Measurements from ENCODE around the gene KAZN.

The KAZN gene

GRCh38 chr1:15095496-15095875 lies 497.0 kb downstream of the KAZN start:
- DNase-seq (ENCODE audit: extremely low spot score), result no peak
- TF ChIP-seq FOXA1 (IDR thresholded peaks at IDR 0.05), result no peak
- no peak for TF ChIP-seq CTBP1 (IDR thresholded peaks at IDR 0.05; ENCODE audit: borderline replicate concordance)
- TF ChIP-seq LEF1 (IDR thresholded peaks at IDR 0.05; ENCODE audit: borderline replicate concordance), result no peak
- no peak for TF ChIP-seq PKNOX1 (IDR thresholded peaks at IDR 0.05)
- no peak for TF ChIP-seq ARNT (IDR thresholded peaks at IDR 0.05)
- TF ChIP-seq TARDBP (IDR thresholded peaks at IDR 0.05), result no peak
- no peak for TF ChIP-seq SUZ12 (IDR thresholded peaks at IDR 0.05)
- TF ChIP-seq ZNF384 (IDR thresholded peaks at IDR 0.05), result no peak
- no peak for TF ChIP-seq ELF4 (IDR thresholded peaks at IDR 0.05)
- no peak for TF ChIP-seq FOXM1 (IDR thresholded peaks at IDR 0.05; ENCODE audit: borderline replicate concordance)
- TF ChIP-seq BHLHE40 (IDR thresholded peaks at IDR 0.05; ENCODE audit: borderline replicate concordance), result no peak
- no peak for TF ChIP-seq FOXK2 (IDR thresholded peaks at IDR 0.05)
- TF ChIP-seq L3MBTL2 (conservative IDR thresholded peaks at IDR 0.05), result no peak
- TF ChIP-seq NFRKB (IDR thresholded peaks at IDR 0.05), result no peak
- TF ChIP-seq HDGF (IDR thresholded peaks at IDR 0.05; ENCODE audit: borderline replicate concordance), result no peak
- TF ChIP-seq SP1 (IDR thresholded peaks at IDR 0.05), result no peak
- ChIA-PET CTCF (interaction anchor here (0.6 kb wide), 1 partner anchor 278 kb away, joined by 4 read pairs; no protein-coding TSS in a partner anchor), POLR2A (no interaction called here)

GRCh38 chr1:15096293-15096692 lies 497.8 kb downstream of the KAZN start:
- DNase-seq (ENCODE audit: extremely low spot score), result no peak
- CTCF ChIA-PET, result no interaction called here
- TF ChIP-seq FOXA1 (IDR thresholded peaks at IDR 0.05) (no peak), LEF1 (IDR thresholded peaks at IDR 0.05; ENCODE audit: borderline replicate concordance) (no peak), TARDBP (IDR thresholded peaks at IDR 0.05) (no peak), PKNOX1 (IDR thresholded peaks at IDR 0.05) (no peak), ARNT (IDR thresholded peaks at IDR 0.05) (no peak), SUZ12 (IDR thresholded peaks at IDR 0.05) (no peak), HDGF (IDR thresholded peaks at IDR 0.05; ENCODE audit: borderline replicate concordance) (no peak), FOXM1 (IDR thresholded peaks at IDR 0.05; ENCODE audit: borderline replicate concordance) (no peak), FOXK2 (IDR thresholded peaks at IDR 0.05) (no peak), ELF4 (IDR thresholded peaks at IDR 0.05) (no peak), L3MBTL2 (conservative IDR thresholded peaks at IDR 0.05) (no peak), ZNF384 (IDR thresholded peaks at IDR 0.05) (no peak), NFRKB (IDR thresholded peaks at IDR 0.05) (no peak), SP1 (IDR thresholded peaks at IDR 0.05) (no peak), CTBP1 (IDR thresholded peaks at IDR 0.05; ENCODE audit: borderline replicate concordance) (no peak), BHLHE40 (IDR thresholded peaks at IDR 0.05; ENCODE audit: borderline replicate concordance) (no peak)
- POLR2A ChIA-PET, result no interaction called here

- CTCF ChIA-PET, result interaction anchor here (0.5 to 1.6 kb wide), 2 partner anchors 32 to 60 kb away, joined by 3 to 5 read pairs; no protein-coding TSS in a partner anchor
- POLR2A ChIA-PET, result no interaction called here
- DNase-seq (ENCODE audit: extremely low spot score), result no peak
- TF ChIP-seq LEF1 (IDR thresholded peaks at IDR 0.05; ENCODE audit: borderline replicate concordance), result no peak
- TF ChIP-seq L3MBTL2 (conservative IDR thresholded peaks at IDR 0.05), result no peak
- TF ChIP-seq ZNF384 (IDR thresholded peaks at IDR 0.05), result no peak
- TF ChIP-seq TARDBP (IDR thresholded peaks at IDR 0.05), result no peak
- no peak for TF ChIP-seq CTBP1 (IDR thresholded peaks at IDR 0.05; ENCODE audit: borderline replicate concordance)
- no peak for TF ChIP-seq NFRKB (IDR thresholded peaks at IDR 0.05)
These were observed 500.0 kb downstream of the KAZN start for GRCh38 chr1:15098176-15099125.

- TF ChIP-seq ZNF384 (IDR thresholded peaks at IDR 0.05) (no peak), SUZ12 (IDR thresholded peaks at IDR 0.05) (no peak), CTBP1 (IDR thresholded peaks at IDR 0.05; ENCODE audit: borderline replicate concordance) (no peak), L3MBTL2 (conservative IDR thresholded peaks at IDR 0.05) (no peak), LEF1 (IDR thresholded peaks at IDR 0.05; ENCODE audit: borderline replicate concordance) (no peak), ELF4 (IDR thresholded peaks at IDR 0.05) (no peak), ARNT (IDR thresholded peaks at IDR 0.05) (no peak), BHLHE40 (IDR thresholded peaks at IDR 0.05; ENCODE audit: borderline replicate concordance) (no peak)
- no peak for DNase-seq (ENCODE audit: extremely low spot score)
- ChIA-PET CTCF (interaction anchor here (0.5 to 1.6 kb wide), 2 partner anchors 33 to 61 kb away, joined by 3 to 5 read pairs; no protein-coding TSS in a partner anchor), POLR2A (no interaction called here)
These were observed 501.1 kb downstream of the KAZN start for GRCh38 chr1:15099441-15100120.

- DNase-seq (ENCODE audit: extremely low spot score), result peak; percentile 73
- TF ChIP-seq HDGF (IDR thresholded peaks at IDR 0.05; ENCODE audit: borderline replicate concordance), result no peak
- TF ChIP-seq FOXM1 (IDR thresholded peaks at IDR 0.05; ENCODE audit: borderline replicate concordance), result no peak
- TF ChIP-seq TARDBP (IDR thresholded peaks at IDR 0.05), result no peak
- ChIA-PET CTCF (interaction anchor here (0.6 to 1.6 kb wide), 2 partner anchors 34 to 62 kb away, joined by 3 to 5 read pairs; no protein-coding TSS in a partner anchor), POLR2A (no interaction called here)
These were observed 501.8 kb downstream of the KAZN start for GRCh38 chr1:15100121-15100879.

All from HEK293T (cell line).